Left cardiac atrium (tissue), 4 donors: ENCODE measurements around the gene KHK. TPM values are rescaled to one million over a fixed set of nuclear protein-coding genes. Genes with fewer than 3 reads are reported as not detected.

Experiments
- ATAC-seq, 2 donors: fragments of 200-7000 bp; cut with Tn5 transposase; one replicate each; pipeline ENCODE4 v1.9.1; 2020; ENCODE audit warnings: mild to moderate bottlenecking in 2 of 2, moderate library complexity in 2 of 2
- DNase-seq: peaks from one replicate; pipeline ENCODE4 v3.0.0-alpha.2; 2020
- intact Hi-C, 2 donors: fragments of 100-400 bp; cut with DNase I; formaldehyde crosslinking; loops; one replicate each; pipeline versions ENCODE4 v1.14.1 to v1.15.1; 2022 to 2023
- total RNA-seq, 2 donors: library from RNA; stranded (reverse); fragmentation: NEBNext Ultra II Directional; extraction: Animal tissue kit (Norgen Biotek cat#: 25700); gene quantifications; one replicate each; pipeline ENCODE4 v1.2.1, GENCODE V29; 2021
- donor health status: DM: no; HTN: yes; CAD: no.
- donor health status: DM: no; HTN: yes; CAD: no; lungs with severe emphysema.
- donor health status: DM: yes; HTN: yes; CAD: no.
- donor health status: Dilated cardiomyopathy.

The KHK gene
- total RNA-seq, 2 donors from 2014 or later, result 3.0 to 4.3 TPM

DNA sequence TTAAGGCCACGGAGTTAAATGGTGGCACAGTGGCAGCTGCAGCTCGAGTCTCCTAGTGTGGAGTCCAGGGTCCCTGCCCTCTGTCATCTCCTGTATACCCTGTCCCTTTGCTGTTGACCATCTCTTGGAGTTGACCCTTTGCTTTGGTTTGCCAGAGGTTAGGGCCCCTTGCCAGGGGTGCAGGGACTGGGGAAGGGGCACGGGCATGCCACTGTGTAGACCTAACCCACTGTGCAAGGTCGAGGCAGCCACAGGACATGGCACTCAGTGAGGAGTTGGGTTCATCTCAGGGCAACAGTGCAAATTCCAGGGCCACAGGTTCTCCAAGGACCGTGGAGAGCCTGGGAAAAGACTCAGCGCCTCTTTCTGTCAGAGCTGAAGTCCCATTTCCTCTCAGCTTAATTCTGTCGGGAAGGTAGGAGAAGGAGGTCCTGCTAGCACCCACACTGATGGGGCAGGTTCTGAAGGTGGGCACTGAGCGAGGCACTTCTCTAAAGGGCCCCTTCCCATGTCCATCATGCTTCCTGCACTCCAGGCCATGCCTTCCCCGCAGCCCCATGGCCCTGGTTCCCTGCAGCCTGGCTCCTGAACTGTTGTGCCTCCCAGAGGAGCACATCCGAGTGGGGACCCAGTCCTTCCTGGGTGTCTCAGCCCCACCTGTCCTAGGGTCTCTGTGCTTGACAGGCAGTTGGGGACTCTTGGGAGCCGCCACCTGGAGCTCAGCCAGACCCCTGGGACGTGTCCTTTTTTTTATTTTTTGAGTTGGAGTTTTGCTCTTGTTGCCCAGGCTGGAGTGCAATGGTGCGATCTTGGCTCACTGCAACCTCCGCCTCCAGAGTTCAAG, 2.8 kb downstream of the KHK start:
- intact Hi-C loops, result loop anchor here (10.0 kb wide), 2 partner anchors 55 to 125 kb away; partner anchors contain the start of gene TMEM214 (in 2 of the 2)
- ATAC-seq (no peak), DNase-seq (peak; percentile 19)

DNA sequence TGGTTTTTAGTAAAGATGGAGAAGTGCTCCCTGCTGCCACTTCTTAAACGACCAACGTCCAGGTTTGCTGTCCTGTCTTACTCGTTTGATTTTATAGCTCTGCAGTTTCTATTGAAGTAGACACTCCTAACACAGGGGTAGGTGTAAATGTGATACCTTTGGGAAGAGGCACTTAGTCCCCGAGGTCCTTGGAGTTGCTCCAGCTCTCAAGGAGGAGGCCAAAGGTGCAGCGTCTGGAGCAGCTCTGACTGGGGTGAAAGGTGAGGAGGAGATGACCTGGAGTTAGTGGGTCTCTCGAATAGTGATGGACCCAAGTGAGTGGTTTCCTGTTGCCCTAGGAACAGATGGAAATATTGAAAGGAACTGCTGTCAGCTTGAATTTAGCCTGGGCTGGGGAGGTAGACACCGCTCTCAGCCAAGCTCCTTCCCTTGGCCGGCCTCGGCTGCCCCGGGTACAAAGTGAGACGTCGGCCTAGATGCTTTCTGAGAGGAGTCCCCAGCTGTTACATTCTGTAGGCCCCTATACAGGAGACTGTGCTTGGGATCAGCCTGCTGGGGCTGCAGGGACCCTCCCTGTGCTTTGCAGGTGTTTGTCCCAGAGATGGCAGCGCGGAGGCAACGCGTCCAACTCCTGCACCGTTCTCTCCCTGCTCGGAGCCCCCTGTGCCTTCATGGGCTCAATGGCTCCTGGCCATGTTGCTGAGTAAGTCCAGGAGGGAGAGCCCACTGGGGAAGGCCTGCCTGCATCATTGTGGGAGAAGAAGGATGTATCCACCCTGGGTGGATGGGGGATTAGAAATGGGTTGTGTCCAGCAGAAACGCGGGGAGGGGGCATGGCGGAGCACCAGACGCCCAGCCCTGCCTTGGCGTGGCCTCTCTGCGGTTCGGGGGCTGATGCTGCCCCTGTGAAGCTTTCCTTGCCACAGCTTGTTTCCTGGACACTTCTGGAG, 5.4 kb downstream of the KHK start:
- DNase-seq (no peak), ATAC-seq (no peak)
- intact Hi-C loops, result loop anchor here in 1 of 2 donors (10.0 kb wide), 1 partner anchor 193 kb away; the partner anchor contains the start of gene TRIM54

DNA sequence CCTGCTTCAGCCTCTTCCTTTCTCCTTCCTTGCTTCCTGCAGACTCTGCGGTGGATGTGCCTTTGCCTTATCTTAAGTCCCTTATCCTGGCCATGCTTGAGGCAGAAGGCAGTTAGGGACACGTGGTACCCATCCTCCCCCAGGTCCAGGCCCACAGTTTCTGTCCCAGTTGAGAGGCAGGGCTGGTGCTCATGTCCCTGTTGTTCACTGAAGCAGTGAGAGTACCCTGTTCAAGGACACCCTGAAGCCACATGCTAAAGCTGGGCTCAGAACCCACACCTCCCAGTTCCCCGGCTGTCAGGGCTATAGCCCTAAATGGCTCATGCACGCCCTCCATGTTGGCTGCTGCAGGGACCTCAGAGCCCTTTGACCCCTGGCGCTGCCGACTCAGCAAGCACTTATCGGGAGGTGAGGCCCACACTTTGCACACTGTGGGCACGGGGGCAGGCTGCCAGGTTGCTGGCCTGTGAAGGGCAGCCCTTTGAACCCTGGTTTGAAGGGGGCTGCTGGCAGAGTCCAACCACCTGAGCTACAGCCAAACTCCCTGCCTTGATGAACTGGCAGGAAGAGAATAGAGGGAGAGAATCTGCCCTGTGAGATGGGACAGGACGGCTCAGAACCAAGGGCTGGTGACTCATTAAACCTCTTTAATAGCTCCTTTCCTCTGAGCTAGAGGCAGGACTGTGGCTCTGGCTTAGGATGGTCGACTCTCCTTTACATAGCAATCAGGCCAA, 6.3 kb downstream of the KHK start:
- no peak for ATAC-seq
- DNase-seq, result no peak
- intact Hi-C loops, result loop anchor here in 1 of 2 donors (10.0 kb wide), 1 partner anchor 192 kb away; the partner anchor contains the start of gene TRIM54

DNA sequence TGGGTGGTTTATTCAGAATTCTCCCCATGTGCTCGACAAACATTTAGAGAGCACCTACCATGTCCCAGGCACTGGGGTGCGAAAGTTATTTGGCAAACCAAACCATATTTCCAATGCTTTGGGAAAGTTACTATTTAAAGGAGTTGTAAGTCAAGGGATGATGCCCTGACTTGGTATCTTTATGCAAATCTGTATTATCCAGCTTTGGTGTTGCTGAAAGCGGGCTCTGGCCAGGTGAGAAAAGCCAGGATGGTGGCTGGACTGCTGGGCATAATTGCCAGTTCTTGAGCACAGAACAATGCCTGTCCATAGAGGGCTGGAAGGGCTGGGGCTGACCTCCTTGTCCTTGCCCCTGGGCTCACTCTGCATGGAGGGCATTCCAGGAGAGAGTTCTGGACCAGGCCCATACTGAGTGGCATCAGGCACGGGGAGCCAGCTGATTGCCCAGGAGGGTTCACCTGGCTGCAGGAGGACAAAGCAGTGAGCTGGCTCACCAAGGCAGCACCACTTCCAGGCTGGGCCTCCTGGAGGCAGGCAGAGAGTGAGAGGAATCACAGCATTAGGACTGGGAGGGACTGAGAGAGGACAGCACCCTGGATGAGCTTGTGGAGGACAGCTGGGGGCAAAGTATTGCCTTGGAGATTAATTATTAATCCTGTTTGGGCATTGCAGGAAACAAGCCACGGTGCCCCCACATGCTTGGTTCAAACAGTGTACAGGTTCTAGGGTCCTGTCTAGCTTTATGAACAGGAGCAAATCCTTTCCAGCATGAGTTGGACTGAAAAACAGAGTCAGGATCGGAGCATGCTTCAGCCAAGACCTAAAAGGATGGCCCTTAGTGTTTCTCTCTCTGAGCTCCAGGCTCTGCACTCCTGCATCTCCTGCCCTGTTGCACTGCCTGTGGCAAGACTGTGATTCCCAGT, 7.1 kb downstream of the KHK start:
- intact Hi-C loops, result loop anchor here in 1 of 2 donors (10.0 kb wide), 1 partner anchor 191 kb away; the partner anchor contains the start of gene TRIM54
- DNase-seq (no peak), ATAC-seq (no peak)

DNA sequence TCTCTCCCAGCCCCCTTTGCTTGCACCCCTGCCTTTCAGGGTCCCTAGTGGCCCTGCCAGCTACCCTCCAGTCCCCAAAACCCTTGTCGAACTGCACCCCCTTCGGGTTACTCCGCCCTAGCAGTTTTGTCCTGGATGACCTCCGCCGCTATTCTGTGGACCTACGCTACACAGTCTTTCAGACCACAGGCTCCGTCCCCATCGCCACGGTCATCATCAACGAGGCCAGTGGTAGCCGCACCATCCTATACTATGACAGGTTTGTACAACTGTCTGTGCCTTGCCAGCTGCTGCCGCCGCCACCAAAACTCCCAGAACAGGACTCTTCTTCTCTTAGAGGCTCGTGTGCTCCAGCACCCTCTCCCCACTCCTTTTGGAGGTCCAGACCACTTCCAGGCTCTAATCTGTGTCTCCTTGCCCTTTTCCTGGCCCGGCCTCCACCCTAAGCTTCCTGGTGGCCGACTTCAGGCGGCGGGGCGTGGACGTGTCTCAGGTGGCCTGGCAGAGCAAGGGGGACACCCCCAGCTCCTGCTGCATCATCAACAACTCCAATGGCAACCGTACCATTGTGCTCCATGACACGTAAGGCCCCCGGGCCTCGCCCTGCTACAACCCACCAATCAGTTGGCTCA, 7.9 kb downstream of the KHK start:
- intact Hi-C loops, result loop anchor here in 1 of 2 donors (10.0 kb wide), 1 partner anchor 190 kb away; the partner anchor contains the start of gene TRIM54
- ATAC-seq, result no peak
- DNase-seq, result no peak

DNA sequence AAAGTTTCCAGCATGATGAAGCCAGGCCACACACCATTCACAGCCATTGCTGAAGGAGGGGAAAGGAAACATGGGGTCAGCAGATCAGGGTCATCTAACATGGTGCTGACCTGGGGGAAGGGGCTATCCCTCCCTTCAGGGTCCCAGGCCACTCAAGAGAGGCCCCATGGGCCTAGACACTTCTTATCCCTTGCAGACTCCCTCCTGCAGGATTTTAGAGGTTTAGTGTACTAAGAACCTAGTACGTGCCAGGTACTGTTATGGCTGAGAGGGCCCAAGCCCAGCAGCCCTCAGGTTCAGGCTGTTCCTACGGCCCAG, 8.8 kb downstream of the KHK start:
- DNase-seq (no peak), ATAC-seq (no peak)
- intact Hi-C loops, result loop anchor here in 1 of 2 donors (5.0 to 10.0 kb wide), 2 partner anchors 97 to 189 kb away; partner anchors contain the start of gene TRIM54

DNA sequence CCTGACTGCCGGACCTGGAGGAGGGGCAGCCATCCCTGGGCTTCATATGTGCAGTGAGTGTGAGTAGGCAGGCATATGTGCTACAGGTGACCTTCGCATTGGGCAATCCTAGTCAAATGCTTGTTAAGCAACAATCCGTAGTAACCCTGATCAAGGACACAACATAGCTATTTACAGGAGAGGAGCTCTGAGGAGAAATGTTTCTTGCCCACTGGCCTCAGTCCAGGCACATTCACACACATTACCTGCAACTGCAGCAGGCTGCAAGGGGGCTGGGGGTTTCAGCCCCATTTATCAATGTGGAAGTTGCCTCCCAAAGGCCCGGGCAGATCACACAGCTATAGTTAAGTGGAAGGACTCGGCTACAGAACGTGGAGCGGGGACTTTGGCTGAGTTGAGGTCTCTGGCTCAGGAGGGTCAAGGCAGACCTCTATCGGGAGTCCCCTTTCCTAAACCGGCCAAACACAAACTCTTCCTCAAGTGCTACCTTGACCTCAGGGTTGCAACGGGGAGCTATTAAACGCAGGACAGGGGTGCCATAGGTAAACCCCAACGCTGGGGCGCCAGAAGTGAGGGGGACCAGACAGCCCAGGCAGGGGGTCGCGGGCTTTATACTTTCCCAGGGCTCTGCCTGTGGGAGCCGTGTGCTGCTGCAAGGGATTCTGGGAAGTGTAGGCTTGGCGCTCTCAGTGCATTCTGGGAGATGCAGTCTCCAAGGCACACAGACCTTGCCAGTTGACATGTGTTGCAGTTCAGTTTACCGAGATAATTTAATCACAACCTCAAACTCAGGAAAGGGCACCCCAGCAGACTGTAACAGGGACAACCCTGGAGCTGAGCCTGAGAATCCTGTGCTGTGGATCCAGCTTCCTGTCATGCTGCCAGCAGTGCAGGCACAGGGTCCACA, 9.4 kb downstream of the KHK start:
- DNase-seq, result peak; percentile 72
- intact Hi-C loops, result loop anchor here in 1 of 2 donors (5.0 to 10.0 kb wide), 2 partner anchors 96 to 189 kb away; partner anchors contain the start of gene TRIM54
- ATAC-seq, result peak; percentile 84 to 88

DNA sequence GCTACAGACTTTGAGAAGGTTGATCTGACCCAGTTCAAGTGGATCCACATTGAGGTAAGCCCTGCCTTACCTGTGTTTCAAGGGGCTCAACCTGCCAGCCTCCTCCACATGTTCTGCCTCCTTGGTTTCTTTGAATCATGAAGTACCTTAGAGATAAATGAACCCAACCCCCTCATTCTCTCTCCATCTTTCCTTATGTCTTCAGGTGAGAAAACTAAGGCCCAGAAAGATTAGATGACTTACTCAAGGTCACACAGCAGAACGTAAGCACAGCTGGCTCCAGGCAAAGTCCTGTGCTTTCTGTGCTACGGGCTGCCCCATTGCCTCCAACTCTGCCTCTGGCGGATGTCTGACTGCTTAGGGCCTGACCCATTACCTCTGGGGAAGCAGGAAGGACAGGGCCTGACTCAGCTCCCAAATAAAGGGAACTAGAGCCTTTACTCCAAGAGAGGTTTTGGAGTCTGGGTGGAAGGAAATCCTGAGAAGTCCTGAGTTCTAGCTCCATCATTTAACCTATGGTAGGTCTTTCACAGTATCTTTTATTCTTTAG, 10.3 kb downstream of the KHK start:
- DNase-seq (no peak), ATAC-seq (peak in 1 of 2 donors; percentile 18)
- intact Hi-C loops, result loop anchor here in 1 of 2 donors (5.0 to 10.0 kb wide), 2 partner anchors 95 to 188 kb away; partner anchors contain the start of gene TRIM54

DNA sequence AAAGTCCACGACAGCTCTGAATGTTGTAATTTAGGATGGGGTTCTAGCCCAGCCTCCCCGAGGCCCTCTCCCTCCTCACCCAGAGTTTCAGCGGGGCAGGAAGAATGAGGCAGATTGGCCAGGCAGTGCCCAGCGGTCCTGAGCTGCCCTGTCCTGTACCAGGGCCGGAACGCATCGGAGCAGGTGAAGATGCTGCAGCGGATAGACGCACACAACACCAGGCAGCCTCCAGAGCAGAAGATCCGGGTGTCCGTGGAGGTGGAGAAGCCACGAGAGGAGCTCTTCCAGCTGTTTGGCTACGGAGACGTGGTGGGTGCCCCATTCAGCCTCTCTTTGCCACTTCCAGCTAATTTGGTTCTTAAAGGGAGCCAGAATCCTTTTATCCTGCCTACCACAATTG, 10.8 kb downstream of the KHK start:
- no peak for DNase-seq
- no peak for ATAC-seq
- intact Hi-C loops, result loop anchor here in 1 of 2 donors (5.0 to 10.0 kb wide), 2 partner anchors 95 to 187 kb away; partner anchors contain the start of gene TRIM54

DNA sequence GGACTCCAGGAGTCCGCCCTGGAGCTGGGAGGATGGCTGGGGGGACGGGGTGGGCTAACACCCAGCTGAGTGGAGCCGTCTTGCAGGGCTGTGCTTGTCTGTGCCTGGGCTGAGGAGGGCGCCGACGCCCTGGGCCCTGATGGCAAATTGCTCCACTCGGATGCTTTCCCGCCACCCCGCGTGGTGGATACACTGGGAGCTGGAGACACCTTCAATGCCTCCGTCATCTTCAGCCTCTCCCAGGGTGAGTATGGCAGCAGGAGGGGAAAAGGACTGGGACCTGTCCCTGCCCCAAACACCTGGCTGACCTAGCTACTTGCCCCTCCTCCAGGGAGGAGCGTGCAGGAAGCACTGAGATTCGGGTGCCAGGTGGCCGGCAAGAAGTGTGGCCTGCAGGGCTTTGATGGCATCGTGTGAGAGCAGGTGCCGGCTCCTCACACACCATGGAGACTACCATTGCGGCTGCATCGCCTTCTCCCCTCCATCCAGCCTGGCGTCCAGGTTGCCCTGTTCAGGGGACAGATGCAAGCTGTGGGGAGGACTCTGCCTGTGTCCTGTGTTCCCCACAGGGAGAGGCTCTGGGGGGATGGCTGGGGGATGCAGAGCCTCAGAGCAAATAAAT, 12.9 kb downstream of the KHK start:
- intact Hi-C loops, result loop anchor here in 1 of 2 donors (5.0 to 10.0 kb wide), 2 partner anchors 93 to 185 kb away; partner anchors contain the start of gene TRIM54
- DNase-seq (no peak), ATAC-seq (no peak)

DNA sequence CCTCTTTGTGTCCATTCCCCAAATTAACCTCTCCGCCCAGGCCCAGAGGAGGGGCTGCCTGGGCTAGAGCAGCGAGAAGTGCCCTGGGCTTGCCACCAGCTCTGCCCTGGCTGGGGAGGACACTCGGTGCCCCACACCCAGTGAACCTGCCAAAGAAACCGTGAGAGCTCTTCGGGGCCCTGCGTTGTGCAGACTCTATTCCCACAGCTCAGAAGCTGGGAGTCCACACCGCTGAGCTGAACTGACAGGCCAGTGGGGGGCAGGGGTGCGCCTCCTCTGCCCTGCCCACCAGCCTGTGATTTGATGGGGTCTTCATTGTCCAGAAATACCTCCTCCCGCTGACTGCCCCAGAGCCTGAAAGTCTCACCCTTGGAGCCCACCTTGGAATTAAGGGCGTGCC, 13.5 kb downstream of the KHK start:
- no peak for DNase-seq
- intact Hi-C loops, result no loop called here

DNA sequence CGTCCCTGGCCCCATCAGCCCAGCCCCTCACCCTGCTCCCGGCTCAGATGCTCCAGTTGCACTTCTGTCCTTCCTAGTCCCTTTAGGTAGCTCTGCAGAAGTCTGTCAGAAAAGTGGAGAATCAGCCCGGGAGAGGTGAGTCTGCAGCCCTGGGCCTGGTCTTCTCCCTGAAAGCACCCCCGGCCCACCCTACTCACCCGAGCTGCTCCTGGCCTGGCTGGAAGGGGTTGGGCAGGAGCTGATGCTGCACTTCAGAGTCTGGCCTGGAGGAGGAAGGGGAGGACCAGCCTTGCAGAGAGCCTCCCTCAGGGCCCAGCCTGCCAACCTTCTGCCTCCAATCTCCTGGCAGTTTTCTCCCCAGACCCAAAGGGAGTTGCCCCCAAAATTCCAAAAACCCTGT, 15.8 kb downstream of the KHK start:
- no peak for DNase-seq
- intact Hi-C loops, result no loop called here

More for the DNA sequence above, 13.5 kb downstream of the KHK start:
- no peak for ATAC-seq

DNA sequence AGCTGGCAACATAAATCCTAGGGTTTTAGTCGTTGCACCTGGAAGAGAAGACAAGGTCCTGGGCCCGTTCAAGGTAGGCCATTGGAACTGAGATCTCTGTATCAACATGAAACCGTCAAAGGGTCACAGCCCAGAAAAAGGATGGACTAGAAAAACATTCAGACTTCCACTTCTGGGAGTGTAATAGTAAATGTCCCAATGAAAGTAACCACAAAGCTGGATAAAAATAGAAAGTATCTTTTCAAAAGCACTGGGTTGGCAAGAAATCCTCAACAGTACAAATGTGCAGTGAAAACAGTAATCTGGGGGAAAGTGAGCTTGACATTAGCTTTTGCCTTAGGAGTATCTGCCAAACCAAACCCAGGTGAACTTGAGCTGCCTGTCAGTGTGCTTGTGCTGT, 19.4 kb downstream of the KHK start:
- intact Hi-C loops, result no loop called here
- no peak for ATAC-seq
- no peak for DNase-seq

More for the DNA sequence above, 15.8 kb downstream of the KHK start:
- no peak for ATAC-seq

DNA sequence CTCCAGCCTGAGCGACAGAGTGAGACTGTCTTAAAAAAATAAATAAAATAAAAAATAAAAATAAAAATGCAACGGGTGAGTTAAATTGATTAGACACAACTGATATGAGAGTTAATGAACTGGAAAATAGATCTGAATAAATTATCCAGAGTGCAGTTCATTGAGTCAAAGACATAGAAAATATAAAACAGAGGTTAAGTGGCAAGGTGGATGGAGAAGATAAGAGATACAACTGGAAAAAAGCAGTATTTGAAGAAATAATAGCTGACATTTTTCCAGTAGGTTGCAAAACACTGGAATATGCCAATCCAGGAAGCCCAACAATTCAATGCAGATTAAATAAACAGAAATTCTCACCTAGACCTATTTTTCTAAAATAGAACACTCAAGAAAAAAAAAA, 21.6 kb downstream of the KHK start:
- DNase-seq, result no peak
- no peak for ATAC-seq
- intact Hi-C loops, result no loop called here

DNA sequence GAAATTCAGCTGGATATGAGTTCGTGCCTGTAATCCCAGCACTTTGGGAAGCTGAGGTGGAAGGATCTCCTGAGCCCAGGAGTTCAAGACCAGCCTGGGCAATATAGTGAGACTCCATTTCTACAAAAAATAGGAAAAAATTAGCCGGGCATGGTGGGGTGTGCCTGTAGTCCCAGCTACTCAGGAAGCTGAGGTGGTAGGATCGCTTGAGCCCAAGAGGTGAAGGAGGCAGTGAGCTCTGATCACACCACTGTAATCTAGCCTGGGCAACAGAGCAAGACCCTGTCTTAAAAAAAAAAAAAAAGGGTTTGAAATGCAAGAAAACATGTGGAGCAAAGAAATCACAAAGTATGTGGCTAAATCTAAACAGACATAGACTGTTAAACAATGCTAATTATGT, 22.5 kb downstream of the KHK start:
- DNase-seq, result no peak
- intact Hi-C loops, result no loop called here
- no peak for ATAC-seq
